Activated T-helper 9 cell treated with anti-CD3 and anti-CD28 coated beads, Interleukin-2, amount 50 U/mL, for 16 hours (primary cell): ENCODE data around the gene CEACAM20.
"Not testable (repeated sequence)": the region's sequence is repeated elsewhere in the genome, so short reads cannot be mapped to it uniquely, and the experiment has no call there.

ENCODE experiments used
- DNase-seq: peaks from one replicate; pipeline ENCODE4 v3.0.0-alpha.2; 2020; ENCODE audit warnings: low read depth

CEACAM20 gene

GRCh38 chr19:44529536-44529935, at the start of gene CEACAM20:
Gene CEACAM20, minus strand, starts transcription at chr19:44529675. Its CDS starts 166 bp downstream, at chr19:44529509.
- no peak for DNase-seq

- no peak for DNase-seq
These were observed 48.0 kb upstream of the CEACAM20 start for GRCh38 chr19:44577566-44577874.

- DNase-seq: no peak
These were observed 47.5 kb upstream of the CEACAM20 start for GRCh38 chr19:44576843-44577565.

GRCh38 chr19:44575116-44575700, 45.7 kb upstream of the CEACAM20 start:
- DNase-seq: no peak

- no peak for DNase-seq
These were observed 44.9 kb upstream of the CEACAM20 start for GRCh38 chr19:44574186-44574950.

- no peak for DNase-seq
These were observed 44.2 kb upstream of the CEACAM20 start for GRCh38 chr19:44573627-44574026.

GRCh38 chr19:44573183-44573582, 43.7 kb upstream of the CEACAM20 start:
- DNase-seq: no peak

- DNase-seq: no peak
These were observed 43.1 kb upstream of the CEACAM20 start for GRCh38 chr19:44572581-44572900.

- DNase-seq: no peak
These were observed 42.5 kb upstream of the CEACAM20 start for GRCh38 chr19:44571830-44572580.

- no peak for DNase-seq
These were observed 41.7 kb upstream of the CEACAM20 start for GRCh38 chr19:44570984-44571684.

- DNase-seq: no peak
These were observed 41.1 kb upstream of the CEACAM20 start for GRCh38 chr19:44570603-44570983.

- DNase-seq: no peak
These were observed 38.3 kb upstream of the CEACAM20 start for GRCh38 chr19:44567745-44568144.

GRCh38 chr19:44566984-44567383, 37.5 kb upstream of the CEACAM20 start:
- no peak for DNase-seq

- DNase-seq: not testable (repeated sequence)
These were observed 33.7 kb upstream of the CEACAM20 start for GRCh38 chr19:44563086-44563655.

- no peak for DNase-seq
These were observed 28.5 kb upstream of the CEACAM20 start for GRCh38 chr19:44557933-44558332.

GRCh38 chr19:44554641-44555246, 25.3 kb upstream of the CEACAM20 start:
- DNase-seq: no peak

- no peak for DNase-seq
These were observed 24.1 kb upstream of the CEACAM20 start for GRCh38 chr19:44553478-44554171.

GRCh38 chr19:44552324-44552723, 22.8 kb upstream of the CEACAM20 start:
- no peak for DNase-seq

- no peak for DNase-seq
These were observed 22.4 kb upstream of the CEACAM20 start for GRCh38 chr19:44551850-44552249.

GRCh38 chr19:44550976-44551375, 21.5 kb upstream of the CEACAM20 start:
- not testable (repeated sequence) for DNase-seq

- no peak for DNase-seq
These were observed 20.0 kb upstream of the CEACAM20 start for GRCh38 chr19:44549507-44549906.
